ENCODE results near the gene FAM222B. TPM values are rescaled to one million over a fixed set of nuclear protein-coding genes. Genes with fewer than 3 reads are reported as not detected.

The FAM222B gene
- total and polyA plus RNA-seq, 2 of the 4 experiments (the other 2 are of a cell fraction) = 2.5 to 10.8 TPM

DNA sequence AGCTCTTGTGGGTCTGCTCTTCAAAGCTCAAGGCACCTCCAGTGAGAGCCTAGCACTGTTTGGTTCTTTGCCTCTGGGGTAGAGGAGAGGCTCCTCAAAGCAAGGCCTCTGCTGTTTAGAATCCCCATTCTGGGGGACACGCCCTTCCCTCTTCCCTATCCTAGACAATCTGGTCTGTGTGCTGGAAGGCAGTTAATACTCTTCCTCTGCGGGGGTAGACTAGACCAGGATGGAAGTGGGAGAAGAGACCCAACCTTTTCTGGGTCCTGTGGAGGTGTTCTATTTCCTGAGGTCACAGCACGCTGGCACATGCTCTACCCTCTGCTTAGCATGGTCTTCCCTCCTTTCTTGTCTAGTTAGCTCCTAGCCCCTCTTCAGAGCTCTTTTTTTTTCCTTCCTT lies 20.0 kb upstream of the FAM222B start:
- DNase-seq (no peak), ATAC-seq (ENCODE audit: low read depth) (no peak)
- CTCF ChIA-PET = no interaction called here
- Histone ChIP-seq H3K14ac (replicated peaks; ENCODE audit: low read depth, low read length) (no peak overlapping the region), H3K9me1 (ENCODE audit: insufficient read depth, low read length) (no peaks in the 10 kb centered on the region), H4K8ac (ENCODE audit: low read depth in 2 of 2, low read length in 2 of 2) (no peak overlapping the region), H2AK5ac (ENCODE audit: low read depth, low read length) (no peak overlapping the region), H3K9ac (ENCODE audit: low read depth, low read length) (no peak overlapping the region), H3K18ac (ENCODE audit: low read depth, low read length) (no peak overlapping the region), H2BK120ac (ENCODE audit: low read depth, low read length) (no peak overlapping the region), H2AK9ac (replicated peaks; ENCODE audit: low read depth, low read length, poor library complexity) (peak overlapping the region; percentile 26), H4K20me1 (ENCODE audit: insufficient read depth, low read length) (no peaks in the 10 kb centered on the region), H2BK15ac (ENCODE audit: low read depth, low read length) (no peak overlapping the region), H3K4ac (ENCODE audit: low read depth, low read length) (no peak overlapping the region), H3K79me1 (ENCODE audit: low read depth in 1 of 2, low read length in 2 of 2) (no peaks in the 10 kb centered on the region; a peak in 1 of 4 replicates), H3K4me3 (ENCODE audit: insufficient read depth, low read depth, low read length) (no peak overlapping the region), H3K4me1 (ENCODE audit: control insufficient read depth, insufficient read depth, low read length) (no peaks in the 10 kb centered on the region), H2BK20ac (ENCODE audit: low read depth, low read length) (no peak overlapping the region), H3K23ac (ENCODE audit: low read depth, low read length) (no peak overlapping the region), H4K91ac (ENCODE audit: insufficient read depth, low read depth, low read length) (no peak overlapping the region), H3K36me3 (ENCODE audit: control insufficient read depth, insufficient read depth, low read length) (peaks cover 21% of the 10 kb centered on the region), H3K27ac (ENCODE audit: insufficient read depth, low read length) (no peak overlapping the region), H3K9me3 (ENCODE audit: control insufficient read depth, insufficient read depth, low read length) (no peaks in the 10 kb centered on the region), H2AFZ (replicated peaks; ENCODE audit: low read length, poor library complexity) (no peak overlapping the region), H4K5ac (ENCODE audit: low read depth, low read length) (no peak overlapping the region), H3K56ac (ENCODE audit: extremely low read depth, insufficient read depth, low read length) (no peak overlapping the region), H3K4me2 (ENCODE audit: low read depth, low read length) (no peak overlapping the region), H2BK5ac (ENCODE audit: low read depth, low read length, poor library complexity, severe bottlenecking) (no peak overlapping the region), H3K27me3 (ENCODE audit: control insufficient read depth, insufficient read depth, low read length) (0 out of 2 replicates have a peak, but pooled peaks cover 2% of the 10 kb centered on the region)
- intact Hi-C loops (cut with micrococcal nuclease) = no loop called here
- 100% methylated on average over 1 of the region's 3 CpGs; no CpG with 5 or more reads in 1 of the 2 experiments for WGBS, 2 experiments (ENCODE audit: extremely low coverage in 2 of 2, insufficient read length in 1 of 2)
- BruUV-seq (replicated peaks) = no TSS peak
- POLR2A ChIA-PET (ENCODE audit: unreplicated experiment) = no interaction called here
- dilution Hi-C loops (cut with HindIII; ENCODE audit: low sequenced_read_pairs, unreplicated experiment) = no loop called here
- in situ Hi-C loops (cut with MboI; ENCODE audit: low sequenced_read_pairs) = no loop called here
- no peak for TF ChIP-seq CEBPB (IDR thresholded peaks at IDR 0.05; ENCODE audit: low read depth, low read length)
- TF ChIP-seq RAD21 (IDR thresholded peaks at IDR 0.05; ENCODE audit: low read length) = no peak
- no peak for TF ChIP-seq MXI1 (IDR thresholded peaks at IDR 0.05; ENCODE audit: borderline replicate concordance, low read depth, low read length)
- no peak for TF ChIP-seq NFE2L2 (IDR thresholded peaks at IDR 0.05; ENCODE audit: low read depth, low read length)
- TF ChIP-seq MAFK (IDR thresholded peaks at IDR 0.05; ENCODE audit: low read depth, low read length) = no peak
- no peak for TF ChIP-seq SMC3 (IDR thresholded peaks at IDR 0.05; ENCODE audit: low read depth, low read length)
- TF ChIP-seq FOS (IDR thresholded peaks at IDR 0.05; ENCODE audit: low read depth, low read length) = no peak
- no peak for TF ChIP-seq BHLHE40 (IDR thresholded peaks at IDR 0.05; ENCODE audit: low read depth, low read length)
- TF ChIP-seq, protein P1, sequence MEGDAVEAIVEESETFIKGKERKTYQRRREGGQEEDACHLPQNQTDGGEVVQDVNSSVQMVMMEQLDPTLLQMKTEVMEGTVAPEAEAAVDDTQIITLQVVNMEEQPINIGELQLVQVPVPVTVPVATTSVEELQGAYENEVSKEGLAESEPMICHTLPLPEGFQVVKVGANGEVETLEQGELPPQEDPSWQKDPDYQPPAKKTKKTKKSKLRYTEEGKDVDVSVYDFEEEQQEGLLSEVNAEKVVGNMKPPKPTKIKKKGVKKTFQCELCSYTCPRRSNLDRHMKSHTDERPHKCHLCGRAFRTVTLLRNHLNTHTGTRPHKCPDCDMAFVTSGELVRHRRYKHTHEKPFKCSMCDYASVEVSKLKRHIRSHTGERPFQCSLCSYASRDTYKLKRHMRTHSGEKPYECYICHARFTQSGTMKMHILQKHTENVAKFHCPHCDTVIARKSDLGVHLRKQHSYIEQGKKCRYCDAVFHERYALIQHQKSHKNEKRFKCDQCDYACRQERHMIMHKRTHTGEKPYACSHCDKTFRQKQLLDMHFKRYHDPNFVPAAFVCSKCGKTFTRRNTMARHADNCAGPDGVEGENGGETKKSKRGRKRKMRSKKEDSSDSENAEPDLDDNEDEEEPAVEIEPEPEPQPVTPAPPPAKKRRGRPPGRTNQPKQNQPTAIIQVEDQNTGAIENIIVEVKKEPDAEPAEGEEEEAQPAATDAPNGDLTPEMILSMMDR (conservative IDR thresholded peaks at IDR 0.05; ENCODE audit: low read depth, low read length) = no peak
- no peak for TF ChIP-seq RFX5 (IDR thresholded peaks at IDR 0.05; ENCODE audit: low read depth, low read length)
- TF ChIP-seq, protein P2, sequence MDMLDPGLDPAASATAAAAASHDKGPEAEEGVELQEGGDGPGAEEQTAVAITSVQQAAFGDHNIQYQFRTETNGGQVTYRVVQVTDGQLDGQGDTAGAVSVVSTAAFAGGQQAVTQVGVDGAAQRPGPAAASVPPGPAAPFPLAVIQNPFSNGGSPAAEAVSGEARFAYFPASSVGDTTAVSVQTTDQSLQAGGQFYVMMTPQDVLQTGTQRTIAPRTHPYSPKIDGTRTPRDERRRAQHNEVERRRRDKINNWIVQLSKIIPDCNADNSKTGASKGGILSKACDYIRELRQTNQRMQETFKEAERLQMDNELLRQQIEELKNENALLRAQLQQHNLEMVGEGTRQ (IDR thresholded peaks at IDR 0.05; ENCODE audit: low read depth, low read length) = no peak
- TF ChIP-seq MAZ (IDR thresholded peaks at IDR 0.05; ENCODE audit: borderline replicate concordance, low read depth, low read length) = no peak

All from IMR-90 (cell line).